ENCODE data around the gene MCOLN1. TPM values are rescaled to one million over a fixed set of nuclear protein-coding genes. Genes with fewer than 3 reads are reported as not detected.

The MCOLN1 gene
- total and polyA plus RNA-seq, 9 of the 15 experiments (the other 6 are each of a cell fraction or from before 2014, with no cell fraction given) = 0.25 to 15.4 (median 7.1) TPM

DNA sequence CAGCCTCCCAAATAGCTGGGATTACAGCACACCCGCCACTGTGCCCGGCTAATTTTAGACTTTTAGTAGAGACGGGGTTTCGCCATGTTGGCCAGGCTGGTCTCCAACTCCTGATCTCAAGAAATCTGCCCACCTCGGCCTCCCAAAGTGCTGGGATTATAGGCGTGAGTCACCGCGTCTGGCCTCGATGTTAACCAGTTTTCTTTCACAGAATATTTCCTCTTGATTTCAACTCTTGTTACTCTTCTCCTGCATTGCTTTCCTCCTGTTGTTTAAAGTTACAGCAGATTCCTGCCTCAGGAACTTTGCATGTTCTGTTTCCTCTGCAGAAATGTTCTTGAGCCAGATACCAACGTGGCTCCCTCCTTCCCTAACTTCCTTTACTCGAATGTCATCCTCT, 29.9 kb upstream of the MCOLN1 start (continued):
- TF ChIP-seq GTF2E2 (tag; IDR thresholded peaks at IDR 0.05) = no peak
- TF ChIP-seq XRCC5 (IDR thresholded peaks at IDR 0.05; ENCODE audit: low read depth, low read length) = no peak
- no peak for TF ChIP-seq CREBBP (IDR thresholded peaks at IDR 0.05; ENCODE audit: low read depth, low read length)
- TF ChIP-seq ZKSCAN8 (CRISPR knock-in tag; IDR thresholded peaks at IDR 0.05) = no peak
- TF ChIP-seq ARID1B (IDR thresholded peaks at IDR 0.05) = 0 out of 2 replicates have a peak, but pooled peaks have one; percentile 8
- TF ChIP-seq, protein P1, sequence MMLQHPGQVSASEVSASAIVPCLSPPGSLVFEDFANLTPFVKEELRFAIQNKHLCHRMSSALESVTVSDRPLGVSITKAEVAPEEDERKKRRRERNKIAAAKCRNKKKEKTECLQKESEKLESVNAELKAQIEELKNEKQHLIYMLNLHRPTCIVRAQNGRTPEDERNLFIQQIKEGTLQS (IDR thresholded peaks at IDR 0.05) = peak; percentile 32
- TF ChIP-seq, protein P1 (CRISPR knock-in tag; conservative IDR thresholded peaks at IDR 0.05) = no peak
- peak; percentile 78 for TF ChIP-seq FOSL1 (tag; conservative IDR thresholded peaks at IDR 0.05)
- TF ChIP-seq, protein P2, sequence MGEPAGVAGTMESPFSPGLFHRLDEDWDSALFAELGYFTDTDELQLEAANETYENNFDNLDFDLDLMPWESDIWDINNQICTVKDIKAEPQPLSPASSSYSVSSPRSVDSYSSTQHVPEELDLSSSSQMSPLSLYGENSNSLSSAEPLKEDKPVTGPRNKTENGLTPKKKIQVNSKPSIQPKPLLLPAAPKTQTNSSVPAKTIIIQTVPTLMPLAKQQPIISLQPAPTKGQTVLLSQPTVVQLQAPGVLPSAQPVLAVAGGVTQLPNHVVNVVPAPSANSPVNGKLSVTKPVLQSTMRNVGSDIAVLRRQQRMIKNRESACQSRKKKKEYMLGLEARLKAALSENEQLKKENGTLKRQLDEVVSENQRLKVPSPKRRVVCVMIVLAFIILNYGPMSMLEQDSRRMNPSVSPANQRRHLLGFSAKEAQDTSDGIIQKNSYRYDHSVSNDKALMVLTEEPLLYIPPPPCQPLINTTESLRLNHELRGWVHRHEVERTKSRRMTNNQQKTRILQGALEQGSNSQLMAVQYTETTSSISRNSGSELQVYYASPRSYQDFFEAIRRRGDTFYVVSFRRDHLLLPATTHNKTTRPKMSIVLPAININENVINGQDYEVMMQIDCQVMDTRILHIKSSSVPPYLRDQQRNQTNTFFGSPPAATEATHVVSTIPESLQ (CRISPR knock-in tag; IDR thresholded peaks at IDR 0.05) = no peak
- TF ChIP-seq TSC22D4 (tag; IDR thresholded peaks at IDR 0.05) = no peak
- no peak for TF ChIP-seq POLR2B (IDR thresholded peaks at IDR 0.05; ENCODE audit: low read depth, partially characterized antibody)
- 0 out of 2 replicates have a peak, but pooled peaks have one; percentile 69 for TF ChIP-seq ZNF589 (CRISPR knock-in tag; IDR thresholded peaks at IDR 0.05; ENCODE audit: low read depth)

Data from K562 (cell line).